ENCODE data around the gene PARN. TPM values are rescaled to one million over a fixed set of nuclear protein-coding genes. Genes with fewer than 3 reads are reported as not detected.

Gene PARN
- total and polyA plus RNA-seq, 2 of the 8 experiments (the other 6 are each of a cell fraction or from before 2014, with no cell fraction given), result 24.5 to 44.6 TPM

- Histone ChIP-seq H3K23ac (ENCODE audit: insufficient read length) (no peak overlapping the region), H2BK15ac (ENCODE audit: low read length) (no peak overlapping the region), H2AK5ac (ENCODE audit: low read depth, low read length) (no peak overlapping the region), H3K4ac (replicated peaks; ENCODE audit: insufficient read length, low read depth, low read length) (no peak overlapping the region), H3K9ac (replicated peaks in 1 of 4; ENCODE audit: extremely low read depth in 1 of 4, low read depth in 3 of 4, low read length in 3 of 4) (no peak overlapping the region), H3K79me1 (ENCODE audit: low read depth, low read length) (no peaks in the 10 kb centered on the region), H3K4me1 (replicated peaks in 1 of 4; ENCODE audit: control insufficient read depth in 3 of 4, insufficient read depth in 4 of 4, low read length in 3 of 4) (peaks cover 0 to 7% (median 3%) of the 10 kb centered on the region in 4 experiments; a peak in 3 of 7 replicates), H2BK120ac (replicated peaks; ENCODE audit: low read depth, low read length) (no peak overlapping the region), H3K36me3 (ENCODE audit: control insufficient read depth in 2 of 4, insufficient read depth in 4 of 4, low read length in 3 of 4) (no peaks in the 10 kb centered on the region; a peak in 1 of 8 replicates), H3K27ac (ENCODE audit: low read depth, low read length) (no peak overlapping the region), H3K27me3 (replicated peaks in 1 of 4; ENCODE audit: control insufficient read depth in 3 of 4, extremely low read depth in 1 of 4, insufficient read depth in 3 of 4, low read length in 3 of 4) (no peaks in the 10 kb centered on the region), H3K4me3 (ENCODE audit: extremely low read depth in 1 of 4, insufficient read depth in 2 of 4, low read depth in 3 of 4, low read length in 4 of 4) (no peak overlapping the region), H3K14ac (ENCODE audit: insufficient read length) (no peak overlapping the region), H3K18ac (ENCODE audit: extremely low read depth, low read length) (no peak overlapping the region), H2BK5ac (ENCODE audit: low read depth, low read length) (no peak overlapping the region), H3K56ac (replicated peaks; ENCODE audit: insufficient read length, low read depth, low read length) (no peak overlapping the region), H2BK20ac (ENCODE audit: low read length) (no peak overlapping the region), H4K8ac (ENCODE audit: extremely low read depth, insufficient read depth, low read length) (no peak overlapping the region), H3K4me2 (ENCODE audit: insufficient read depth in 1 of 2, low read depth in 2 of 2, low read length in 2 of 2) (no peak overlapping the region), H4K5ac (ENCODE audit: insufficient read length, low read depth, low read length) (no peak overlapping the region), H3K23me2 (ENCODE audit: low read depth, low read length) (no peaks in the 10 kb centered on the region), H3K79me2 (ENCODE audit: control insufficient read depth in 1 of 2, insufficient read depth in 2 of 2, low read length in 2 of 2) (no peaks in the 10 kb centered on the region), H3K9me3 (ENCODE audit: insufficient read depth in 2 of 2, low read depth in 1 of 2, low read length in 1 of 2) (no peaks in the 10 kb centered on the region), H4K20me1 (replicated peaks in 1 of 2; ENCODE audit: control insufficient read depth in 1 of 2, insufficient read depth in 2 of 2, low read length in 2 of 2) (no peaks in the 10 kb centered on the region), H2AFZ (ENCODE audit: low read length) (no peak overlapping the region), H2BK12ac (ENCODE audit: low read depth, low read length) (no peak overlapping the region), H4K91ac (replicated peaks; ENCODE audit: insufficient read length, low read length) (no peak overlapping the region)
- DNase-seq (ENCODE audit: low read depth in 1 of 2, low spot score in 2 of 2) (no peak), FAIRE-seq (no peak)
- POLR2A ChIA-PET (ENCODE audit: partially characterized antibody), result no interaction called here
- CTCF ChIA-PET (ENCODE audit: partially characterized antibody), result no interaction called here
- WGBS, 2 experiments (ENCODE audit: extremely low coverage in 1 of 2, insufficient coverage in 1 of 2, insufficient read length in 1 of 2, insufficient replicate concordance in 2 of 2, low coverage in 1 of 2, low lambda C conversion rate in 2 of 2, missing lambda C conversion rate in 1 of 2), result 91% methylated on average over 4 of the region's 4 CpGs; no CpG with 5 or more reads in 1 of the 2 experiments
- no peak for TF ChIP-seq CBX8 (IDR thresholded peaks at IDR 0.05; ENCODE audit: borderline replicate concordance, low read depth, low read length)
- no peak for TF ChIP-seq POLR2A (IDR thresholded peaks at IDR 0.05; ENCODE audit: control extremely low read depth in 1 of 2, low read depth in 2 of 2, low read length in 2 of 2)
- TF ChIP-seq E2F6 (IDR thresholded peaks at IDR 0.05), result no peak
- no peak for TF ChIP-seq HDAC2 (IDR thresholded peaks at IDR 0.05; ENCODE audit: borderline replicate concordance in 1 of 2, low read depth in 2 of 2, low read length in 2 of 2)
- no peak for TF ChIP-seq SP1 (IDR thresholded peaks at IDR 0.05; ENCODE audit: low read depth, low read length)
- TF ChIP-seq CHD1 (IDR thresholded peaks at IDR 0.05; ENCODE audit: low read depth, low read length), result no peak
- TF ChIP-seq POU5F1 (IDR thresholded peaks at IDR 0.05; ENCODE audit: low read depth, low read length), result no peak
- TF ChIP-seq TCF12 (IDR thresholded peaks at IDR 0.05; ENCODE audit: low read depth, low read length), result no peak
- no peak for TF ChIP-seq HDAC6 (IDR thresholded peaks at IDR 0.05; ENCODE audit: low read depth, low read length)
- no peak for TF ChIP-seq ATF3 (IDR thresholded peaks at IDR 0.05; ENCODE audit: insufficient read depth, low read depth, low read length)
- no peak for TF ChIP-seq KDM4A (IDR thresholded peaks at IDR 0.05; ENCODE audit: low read depth, low read length, severe bottlenecking)
Observed at GRCh38 chr16:14423344-14423743, 206.7 kb downstream of the PARN start.
